GM19035 (cell line): Measurements from ENCODE around the gene PIN1.
"Not testable (repeated sequence)": the region's sequence is repeated elsewhere in the genome, so short reads cannot be mapped to it uniquely, and the experiment has no call there.

Experiments
- ATAC-seq: cut with Tn5 transposase; IDR thresholded peaks from one replicate; pipeline ENCODE4 v1.9.1; 2021; ENCODE audit not compliant: unreplicated experiment

Gene PIN1

GRCh38 chr19:9834726-9835506 lies at the start of gene PIN1:
TSS of gene PIN1 (plus strand) at chr19:9835318. CDS start at chr19:9835345, 27 bp downstream.
- peak; percentile 96 for ATAC-seq

DNA sequence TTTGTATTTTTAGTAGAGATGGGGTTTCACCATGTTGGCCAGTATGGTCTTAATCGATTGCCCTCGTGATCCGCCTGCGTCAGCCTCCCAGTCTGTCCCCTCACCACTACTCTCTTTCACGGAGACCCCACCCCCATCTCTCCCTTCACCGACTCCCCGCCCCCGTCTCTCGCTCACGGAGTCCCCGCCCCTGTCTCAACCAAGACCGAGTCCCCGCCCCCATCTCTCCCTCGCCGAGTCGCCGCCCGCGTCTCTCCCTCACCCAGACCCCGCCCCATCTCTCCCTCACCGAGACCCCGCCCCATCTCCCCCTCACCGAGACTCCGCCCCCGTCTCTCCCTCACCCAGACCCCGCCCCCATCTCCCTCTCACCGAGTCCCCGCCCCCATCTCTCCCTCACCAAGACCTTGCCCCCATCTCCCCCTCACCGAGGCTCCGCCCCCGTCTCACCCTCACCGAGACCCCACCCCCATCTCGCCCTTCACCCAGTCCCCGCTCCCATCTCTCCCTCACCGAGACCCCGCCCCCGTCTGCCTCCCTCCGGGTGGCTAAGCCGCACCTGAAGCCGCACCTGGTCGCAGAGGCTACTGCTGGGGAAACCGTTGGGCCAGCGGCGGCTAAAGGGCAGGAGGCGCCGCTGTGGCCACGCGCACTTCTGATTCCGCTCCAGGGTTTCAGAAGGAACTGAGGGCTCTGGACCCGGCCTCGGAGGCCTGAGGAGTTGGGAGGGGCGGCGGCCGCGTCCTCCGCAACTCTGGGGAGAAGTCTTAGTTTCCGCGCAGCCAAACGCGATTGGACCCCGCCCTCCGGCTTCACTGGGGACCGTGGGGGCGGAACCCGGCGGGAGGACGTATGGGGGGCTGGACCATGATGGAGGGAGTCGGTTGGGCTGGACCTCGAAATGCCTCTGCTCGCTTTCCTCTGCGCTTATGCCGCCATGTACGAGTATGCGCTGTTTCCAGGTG lies 49.5 kb upstream of the PIN1 start:
- ATAC-seq, result peak; percentile 70

- no peak for ATAC-seq
Observed at GRCh38 chr19:9786342-9786741, 48.8 kb upstream of the PIN1 start.

DNA sequence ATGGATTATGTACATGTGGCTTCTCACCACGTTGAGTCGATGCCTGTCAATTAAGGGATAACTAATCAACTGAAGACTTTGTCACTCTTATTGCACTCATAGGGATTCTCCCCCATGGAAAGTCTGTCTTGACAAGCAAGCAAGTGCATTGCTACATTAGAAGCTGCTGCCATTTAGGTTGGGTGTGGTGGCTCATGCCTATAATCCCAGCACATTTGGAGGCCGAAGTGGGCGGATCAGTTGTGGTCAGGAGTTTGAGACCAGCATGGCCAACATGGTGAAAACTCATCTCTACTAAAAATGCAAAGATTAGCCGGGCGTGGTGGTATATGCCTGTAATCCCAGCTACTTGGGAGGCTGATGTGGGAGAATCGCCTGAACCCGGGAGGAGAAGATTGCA lies 48.3 kb upstream of the PIN1 start:
- no peak for ATAC-seq

- ATAC-seq, result not testable (repeated sequence)
Observed at GRCh38 chr19:9788604-9789003, 46.5 kb upstream of the PIN1 start.

- no peak for ATAC-seq
Observed at GRCh38 chr19:9789066-9789465, 46.1 kb upstream of the PIN1 start.

GRCh38 chr19:9789579-9789978 lies 45.5 kb upstream of the PIN1 start:
- ATAC-seq, result not testable (repeated sequence)

DNA sequence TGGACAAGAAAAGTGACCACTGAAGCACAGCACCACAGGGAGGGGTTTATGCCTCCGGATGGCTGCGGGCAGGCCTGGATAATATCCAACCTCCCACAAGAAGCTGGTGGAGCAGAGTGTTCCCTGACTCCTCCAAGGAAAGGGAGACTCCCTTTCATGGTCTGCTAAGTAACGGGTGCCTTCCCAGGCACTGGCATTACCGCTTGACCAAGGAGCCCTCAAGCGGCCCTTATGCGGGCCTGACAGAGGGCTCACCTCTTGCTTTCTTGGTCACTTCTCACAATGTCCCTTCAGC lies 44.1 kb upstream of the PIN1 start:
- not testable (repeated sequence) for ATAC-seq

DNA sequence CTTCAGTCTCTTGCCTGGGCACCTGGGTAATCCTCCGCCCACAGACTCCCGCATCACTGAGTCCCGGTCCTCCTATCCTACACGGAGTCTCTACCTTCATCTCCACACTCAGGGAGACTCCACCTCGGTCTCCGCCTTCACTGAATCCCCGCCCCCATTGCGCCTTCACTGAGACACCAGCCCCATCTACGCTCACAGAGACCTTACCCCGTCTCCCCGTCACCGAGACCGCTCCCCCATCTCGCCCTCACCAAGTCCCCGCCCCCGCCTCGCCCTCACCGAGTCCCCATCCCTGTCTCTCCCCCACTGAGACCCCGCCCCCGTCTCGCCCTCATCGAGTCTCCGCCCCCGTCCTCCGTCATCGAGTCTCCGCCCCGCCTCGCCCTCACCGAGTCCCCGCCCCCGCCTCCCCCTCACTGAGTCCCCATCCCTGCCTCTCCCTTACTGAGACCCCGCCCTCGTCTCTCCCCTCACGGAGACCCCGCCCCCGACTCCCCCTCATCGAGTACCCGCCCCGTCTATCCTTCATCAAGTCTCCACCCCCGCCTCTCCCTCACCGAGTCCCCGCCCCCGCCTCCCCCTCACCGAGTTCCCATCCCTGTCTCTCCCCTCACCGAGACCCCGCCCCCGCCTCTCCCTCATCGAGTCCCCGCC lies 43.4 kb upstream of the PIN1 start:
- ATAC-seq, result no peak

GRCh38 chr19:9792206-9793070 lies 42.7 kb upstream of the PIN1 start:
- ATAC-seq, result no peak

GRCh38 chr19:9793071-9793591 lies 42.0 kb upstream of the PIN1 start:
- no peak for ATAC-seq

DNA sequence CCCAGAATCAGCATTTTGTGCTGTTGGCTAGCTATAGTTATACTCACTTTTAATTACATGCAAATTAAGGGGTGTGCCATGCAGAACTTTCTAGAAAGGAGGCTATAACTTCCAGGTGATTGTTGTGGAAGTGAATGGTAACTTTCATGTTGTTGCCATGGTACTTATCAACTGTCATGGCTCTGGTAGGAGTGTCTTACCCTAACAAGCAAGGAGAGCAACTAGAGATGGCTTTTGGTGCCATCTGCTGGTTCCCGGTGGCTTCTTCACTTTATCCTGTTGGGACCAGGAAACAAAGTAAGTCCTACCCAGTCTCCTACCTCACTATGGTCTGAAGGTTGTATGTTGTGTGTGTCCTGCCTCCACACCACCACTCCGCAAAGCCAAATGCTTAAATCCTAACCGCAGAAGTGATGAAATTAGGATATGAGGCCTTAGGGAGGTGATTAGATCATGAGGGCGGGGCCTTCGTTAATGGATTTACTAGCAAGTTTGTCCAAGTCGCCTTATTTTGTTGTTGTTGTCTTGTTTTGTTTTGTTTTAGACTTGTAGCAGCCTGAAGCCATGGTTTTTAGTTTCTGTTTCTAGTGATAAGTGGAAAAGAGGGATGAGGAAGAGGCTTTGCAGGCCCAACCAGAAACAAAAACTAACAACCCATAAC lies 38.9 kb upstream of the PIN1 start:
- no peak for ATAC-seq

DNA sequence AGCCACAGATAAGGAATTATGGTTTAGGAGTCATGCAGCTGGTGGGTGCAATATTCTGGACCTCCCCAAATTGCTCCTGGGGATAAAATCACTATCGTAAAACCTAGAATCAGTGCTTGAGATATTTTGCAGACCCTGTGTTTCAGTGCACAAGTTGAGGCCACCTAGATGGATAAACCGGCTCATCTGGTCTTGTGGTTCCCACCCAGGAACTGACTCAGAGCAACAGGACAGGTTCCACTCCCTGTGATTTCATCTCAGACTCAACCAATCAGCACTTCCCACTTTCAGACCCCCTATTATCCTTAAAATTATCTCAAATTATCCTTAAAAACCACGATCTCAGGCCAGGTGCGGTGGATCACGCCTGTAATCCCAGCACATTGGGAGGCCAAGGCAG lies 37.2 kb upstream of the PIN1 start:
- ATAC-seq, result no peak

DNA sequence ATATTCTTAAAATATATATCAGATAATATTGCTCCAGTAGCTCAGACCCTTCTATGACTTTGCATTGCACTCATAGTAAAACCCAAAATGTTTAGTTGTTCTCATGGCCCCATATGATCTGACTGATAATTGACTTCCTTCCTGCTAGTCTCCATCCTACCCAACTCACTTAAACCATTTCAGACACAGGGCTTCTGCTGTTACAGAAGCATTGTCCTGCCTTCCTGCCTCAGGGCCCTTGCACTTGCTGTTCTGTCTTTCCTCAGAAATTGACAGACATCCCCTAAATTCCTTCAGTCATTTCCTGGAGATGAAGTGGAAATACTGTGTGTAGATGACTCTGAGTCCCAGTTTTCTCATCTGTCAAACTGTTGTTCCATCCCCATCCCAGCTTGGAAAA lies 36.0 kb upstream of the PIN1 start:
- no peak for ATAC-seq

DNA sequence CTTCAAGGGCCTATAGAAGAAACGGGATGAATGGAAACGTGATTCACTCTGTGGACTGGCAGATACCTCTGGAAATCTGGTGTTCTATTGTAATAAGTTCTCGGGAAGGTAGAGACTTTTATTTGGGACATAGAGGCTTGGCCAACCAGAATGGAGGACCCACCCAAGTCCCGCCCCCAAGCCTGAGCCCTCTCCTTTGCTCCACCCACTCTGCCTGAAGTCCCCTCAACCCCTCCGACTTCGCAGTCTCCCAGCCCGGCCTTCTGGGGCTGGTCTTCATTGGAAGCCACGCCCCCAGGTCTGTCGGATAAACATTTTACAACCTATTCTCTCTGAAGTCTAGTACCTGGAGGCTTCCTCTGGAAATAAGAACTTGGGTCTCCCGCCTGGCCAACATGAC lies 33.1 kb upstream of the PIN1 start:
- ATAC-seq, result no peak

- no peak for ATAC-seq
Observed at GRCh38 chr19:9806803-9807202, 28.3 kb upstream of the PIN1 start.

GRCh38 chr19:9808855-9809824 lies 26.0 kb upstream of the PIN1 start:
- no peak for ATAC-seq

DNA sequence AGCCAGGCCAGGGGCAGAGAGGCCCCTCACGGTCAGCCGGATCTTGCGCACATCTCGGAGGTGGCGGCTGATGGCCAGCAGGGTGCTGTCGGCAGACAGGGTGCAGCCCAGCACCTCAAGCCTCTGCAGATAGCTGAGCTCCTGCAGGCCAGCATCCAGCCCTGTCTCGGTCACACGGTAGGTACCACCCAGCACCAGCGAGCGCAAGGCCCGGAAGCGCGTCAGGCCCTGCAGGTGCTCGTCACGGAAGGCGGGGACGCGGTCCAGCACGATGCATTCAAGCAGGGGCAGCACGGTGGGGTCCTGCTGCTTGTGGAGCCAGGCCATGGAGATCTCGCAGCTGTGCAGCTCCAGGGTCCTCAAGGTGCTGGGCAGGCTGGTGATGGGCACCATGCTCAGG lies 24.0 kb upstream of the PIN1 start:
- no peak for ATAC-seq
